Upper lobe of left lung (tissue), 6 donors: Measurements from ENCODE around the gene HNRNPLL. TPM values are rescaled to one million over a fixed set of nuclear protein-coding genes. Genes with fewer than 3 reads are reported as not detected.
"Not testable (repeated sequence)": the region's sequence is repeated elsewhere in the genome, so short reads cannot be mapped to it uniquely, and the experiment has no call there.

Source experiments
- ATAC-seq, 2 donors: fragments of 200-7000 bp; cut with Tn5 transposase; one replicate each; pipeline ENCODE4 v1.9.1; 2022; ENCODE audit warnings: mild to moderate bottlenecking in 2 of 2, moderate library complexity in 2 of 2; ENCODE audit not compliant: low FRiP score in 2 of 2
- DNase-seq, 2 donors: peaks; one replicate each; pipeline ENCODE4 v3.0.0-alpha.2; 2019 to 2020
- H3K27ac ChIP-seq, 4 donors: fragments of 200-600 bp; sonication (generic); one replicate each; pipeline ENCODE4 v1.5.1; 2016 to 2019
- H3K27me3 ChIP-seq, 4 donors: fragments of 200-600 bp; sonication (generic); one replicate each; pipeline ENCODE4 v1.5.1; 2017 to 2019
- H3K36me3 ChIP-seq, 4 donors: fragments of 200-600 bp; sonication (generic); one replicate each; pipeline ENCODE4 v1.5.1; 2016 to 2019
- H3K4me1 ChIP-seq, 4 donors: fragments of 200-600 bp; sonication (generic); one replicate each; pipeline ENCODE4 v1.5.1; 2018 to 2019
- H3K4me3 ChIP-seq, 4 donors: fragments of 200-600 bp; sonication (generic); one replicate each; pipeline ENCODE4 v1.5.1; 2017 to 2019; ENCODE audit warnings: mild to moderate bottlenecking in 2 of 4, moderate library complexity in 1 of 4
- H3K9me3 ChIP-seq, 4 donors: fragments of 200-600 bp; sonication (generic); one replicate each; pipeline ENCODE4 v1.5.1; 2018 to 2019
- EP300 ChIP-seq, 4 donors: sonication (generic); formaldehyde crosslinking; IDR thresholded peaks; one replicate each; pipeline ENCODE4 v1.5.1; 2017; ENCODE audit warnings: antibody characterized with exemption in 4 of 4, control low read depth in 2 of 4
- POLR2A ChIP-seq, 4 donors: fragments of 450-650 bp; IDR thresholded peaks; one replicate each; pipeline ENCODE4 v1.5.1; 2016 to 2017; ENCODE audit warnings: antibody characterized with exemption in 4 of 4, mild to moderate bottlenecking in 2 of 4
- POLR2AphosphoS5 ChIP-seq, 2 donors: sonication (generic); formaldehyde crosslinking; IDR thresholded peaks; one replicate each; pipeline ENCODE4 v1.5.1; 2017; ENCODE audit warnings: antibody characterized with exemption in 2 of 2
- WGBS, 2 donors: methylation state at CpG; one replicate each; pipeline ENCODE4 v1.1.5; 2017 to 2018; 5-methylcytosine and 5-hydroxymethylcytosine counted together
- total RNA-seq, 6 donors: library from RNA; depleted of rRNA in 4 of 6; stranded (reverse); fragments of >200 nt in 4 of 6; gene quantifications; one replicate each; pipeline versions ENCODE4 v1.1.0 to v1.2.1, GENCODE V29; 2016 to 2021
- TF ChIP-seq, protein P1 (sequence below), 6 experiments: fragments of 450-650 bp in 4 of 6; fragments of 200-600 bp in 2 of 6; sonication (generic) in 2 of 6; IDR thresholded peaks; one replicate each; pipeline ENCODE4 v1.5.1; 2016 to 2019; ENCODE audit warnings: antibody characterized with exemption in 6 of 6
- donor health status: DM: no; HTN: no; CAD: no; lungs with moderate emphysema.
- donor health status: DM: no; HTN: yes; CAD: no; lungs with severe emphysema.

HNRNPLL gene
- total RNA-seq, 6 donors from 2014 or later = 41.0 to 71.3 (median 46.2) TPM

DNA sequence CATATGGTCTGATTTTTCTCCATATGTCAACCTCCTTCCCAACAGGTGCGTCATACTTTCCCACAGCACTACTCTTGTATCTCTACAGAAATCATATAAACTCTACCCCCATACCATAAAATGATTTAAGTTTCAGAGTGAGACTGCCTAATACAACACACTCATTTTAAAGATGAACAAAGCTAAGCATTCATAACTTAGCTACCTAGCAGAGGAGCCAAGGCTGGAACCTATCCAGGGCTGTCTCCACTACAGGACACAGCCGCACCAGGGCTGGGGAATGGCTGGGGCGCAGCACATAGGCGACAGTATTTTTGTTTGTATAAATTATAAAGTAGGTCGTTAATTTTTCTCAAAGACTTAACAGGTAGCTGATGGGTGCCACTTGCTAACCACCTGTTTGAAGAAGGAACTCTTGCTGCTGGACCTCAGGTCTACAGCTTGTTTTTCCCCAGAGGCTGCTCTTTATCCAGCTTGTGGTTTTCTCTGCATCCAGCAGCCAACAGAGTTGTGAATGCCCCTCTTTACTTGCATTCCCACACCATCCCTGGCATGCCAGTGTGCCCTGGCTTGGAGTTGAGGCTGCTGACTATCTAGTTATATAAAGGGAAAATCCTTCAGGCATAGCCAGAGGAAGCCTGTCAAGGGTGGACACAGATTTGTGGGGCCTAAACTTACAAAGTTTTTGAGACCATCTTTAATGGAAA, 62.0 kb downstream of the HNRNPLL start:
- DNase-seq = no peak
- no peak for TF ChIP-seq EP300 (IDR thresholded peaks at IDR 0.05)
- TF ChIP-seq, protein P1, sequence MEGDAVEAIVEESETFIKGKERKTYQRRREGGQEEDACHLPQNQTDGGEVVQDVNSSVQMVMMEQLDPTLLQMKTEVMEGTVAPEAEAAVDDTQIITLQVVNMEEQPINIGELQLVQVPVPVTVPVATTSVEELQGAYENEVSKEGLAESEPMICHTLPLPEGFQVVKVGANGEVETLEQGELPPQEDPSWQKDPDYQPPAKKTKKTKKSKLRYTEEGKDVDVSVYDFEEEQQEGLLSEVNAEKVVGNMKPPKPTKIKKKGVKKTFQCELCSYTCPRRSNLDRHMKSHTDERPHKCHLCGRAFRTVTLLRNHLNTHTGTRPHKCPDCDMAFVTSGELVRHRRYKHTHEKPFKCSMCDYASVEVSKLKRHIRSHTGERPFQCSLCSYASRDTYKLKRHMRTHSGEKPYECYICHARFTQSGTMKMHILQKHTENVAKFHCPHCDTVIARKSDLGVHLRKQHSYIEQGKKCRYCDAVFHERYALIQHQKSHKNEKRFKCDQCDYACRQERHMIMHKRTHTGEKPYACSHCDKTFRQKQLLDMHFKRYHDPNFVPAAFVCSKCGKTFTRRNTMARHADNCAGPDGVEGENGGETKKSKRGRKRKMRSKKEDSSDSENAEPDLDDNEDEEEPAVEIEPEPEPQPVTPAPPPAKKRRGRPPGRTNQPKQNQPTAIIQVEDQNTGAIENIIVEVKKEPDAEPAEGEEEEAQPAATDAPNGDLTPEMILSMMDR (IDR thresholded peaks at IDR 0.05) = no peak
- no peak for TF ChIP-seq POLR2AphosphoS5 (IDR thresholded peaks at IDR 0.05)
- TF ChIP-seq POLR2A (IDR thresholded peaks at IDR 0.05) = no peak
- ATAC-seq = no peak
- Histone ChIP-seq H3K27me3 (no peaks in the 10 kb centered on the region), H3K36me3 (no peaks in the 10 kb centered on the region), H3K4me1 (peaks cover 2 to 19% (median 9%) of the 10 kb centered on the region in 4 donors), H3K4me3 (no peak overlapping the region), H3K27ac (no peak overlapping the region), H3K9me3 (no peaks in the 10 kb centered on the region)
- 78 to 90% methylated on average over 5 of the region's 5 CpGs for WGBS, 2 donors

DNA sequence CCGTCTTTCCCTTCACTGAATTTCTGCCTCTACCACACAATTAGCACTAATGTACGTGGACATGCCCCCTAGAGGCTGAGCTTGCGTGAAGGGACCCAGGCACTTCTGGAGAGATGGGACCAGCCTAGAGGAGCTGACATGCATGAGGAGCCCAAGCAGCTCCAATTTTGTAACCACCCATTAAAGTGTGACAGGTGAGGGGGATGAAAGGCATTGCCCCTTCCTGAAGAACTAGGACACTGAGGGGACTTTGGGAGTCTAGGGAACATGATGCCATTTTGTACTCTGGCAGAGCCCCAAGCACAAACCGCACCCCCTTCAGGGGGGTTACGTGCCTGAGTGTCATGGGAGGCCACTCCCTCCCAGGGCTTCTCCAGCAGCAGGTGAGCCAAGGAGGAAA, 63.6 kb downstream of the HNRNPLL start:
- Histone ChIP-seq H3K27me3 (no peaks in the 10 kb centered on the region), H3K4me3 (no peak overlapping the region), H3K9me3 (no peaks in the 10 kb centered on the region), H3K4me1 (peaks cover 5 to 23% (median 9%) of the 10 kb centered on the region in 4 donors), H3K36me3 (no peaks in the 10 kb centered on the region), H3K27ac (no peak overlapping the region)
- DNase-seq (no peak), ATAC-seq (no peak)
- TF ChIP-seq EP300 (IDR thresholded peaks at IDR 0.05) (no peak), POLR2A (IDR thresholded peaks at IDR 0.05) (no peak), POLR2AphosphoS5 (IDR thresholded peaks at IDR 0.05) (no peak)
- TF ChIP-seq, protein P1 (IDR thresholded peaks at IDR 0.05) = no peak
- WGBS, 2 donors = 85 to 86% methylated on average over 5 of the region's 5 CpGs

DNA sequence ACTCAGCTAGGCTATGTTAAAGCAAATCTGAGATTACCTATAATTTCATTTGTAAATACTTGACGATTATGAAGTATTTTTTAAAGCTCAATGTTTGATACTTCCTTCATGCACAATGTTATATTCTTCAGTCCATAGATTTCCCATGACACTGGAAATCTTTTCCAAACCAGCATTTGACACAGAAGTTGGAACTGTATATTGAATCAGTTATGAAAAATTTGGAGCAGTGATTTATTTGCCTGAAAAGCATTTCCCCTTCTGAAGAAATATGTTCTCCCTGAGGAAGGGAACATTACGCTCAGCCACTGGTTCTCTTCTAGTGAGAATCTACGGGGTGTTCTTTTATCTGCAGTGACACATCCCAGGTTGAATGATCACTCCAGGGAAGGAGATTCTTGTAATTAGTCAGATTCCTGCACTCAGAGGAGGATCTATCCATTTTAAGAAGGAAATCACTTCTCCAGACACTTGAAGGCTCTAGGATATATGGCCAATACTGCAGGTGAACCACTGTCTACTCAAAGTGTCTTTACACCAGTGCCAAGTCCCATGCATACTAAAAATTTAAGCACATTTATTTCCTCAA, 64.7 kb downstream of the HNRNPLL start:
- TF ChIP-seq, protein P1 (IDR thresholded peaks at IDR 0.05) = no peak
- TF ChIP-seq POLR2AphosphoS5 (IDR thresholded peaks at IDR 0.05) = no peak
- TF ChIP-seq POLR2A (IDR thresholded peaks at IDR 0.05) = no peak
- no peak for ATAC-seq
- H3K27me3 ChIP-seq = no peaks in the 10 kb centered on the region
- H3K36me3 ChIP-seq = no peaks in the 10 kb centered on the region
- H3K4me3 ChIP-seq = no peak overlapping the region
- H3K9me3 ChIP-seq = no peaks in the 10 kb centered on the region
- WGBS, 2 donors = 79 to 85% methylated on average over 3 of the region's 3 CpGs
- no peak for DNase-seq
- peaks cover 5 to 23% (median 9%) of the 10 kb centered on the region in 4 donors for H3K4me1 ChIP-seq
- no peak overlapping the region for H3K27ac ChIP-seq

DNA sequence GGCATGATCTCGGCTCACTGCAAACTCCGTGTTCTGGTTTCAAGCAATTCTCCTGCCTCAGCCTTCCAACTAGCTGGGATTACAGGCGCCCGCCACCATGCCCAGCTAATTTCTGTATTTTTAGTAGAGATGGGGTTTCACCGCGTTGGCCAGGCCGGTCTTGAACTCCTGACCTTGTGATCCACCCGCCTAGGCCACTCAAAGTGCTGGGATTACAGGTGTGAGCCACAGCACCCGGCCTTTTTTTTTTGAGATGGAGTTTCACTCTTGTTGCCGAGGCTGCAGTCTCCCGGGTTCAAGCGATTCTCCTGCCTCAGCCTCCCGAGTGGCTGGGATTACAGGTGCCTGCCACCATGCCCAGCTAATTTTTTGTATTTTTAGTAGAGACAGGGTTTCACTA, 65.4 kb downstream of the HNRNPLL start:
- not testable (repeated sequence) for DNase-seq, H3K9me3 ChIP-seq, ATAC-seq, H3K4me3 ChIP-seq, H3K27ac ChIP-seq, H3K27me3 ChIP-seq, H3K36me3 ChIP-seq
- peaks cover 5 to 15% (median 6%) of the 10 kb centered on the region in 4 donors for H3K4me1 ChIP-seq
- 91 to 93% methylated on average over 13 of the region's 13 CpGs for WGBS, 2 donors

DNA sequence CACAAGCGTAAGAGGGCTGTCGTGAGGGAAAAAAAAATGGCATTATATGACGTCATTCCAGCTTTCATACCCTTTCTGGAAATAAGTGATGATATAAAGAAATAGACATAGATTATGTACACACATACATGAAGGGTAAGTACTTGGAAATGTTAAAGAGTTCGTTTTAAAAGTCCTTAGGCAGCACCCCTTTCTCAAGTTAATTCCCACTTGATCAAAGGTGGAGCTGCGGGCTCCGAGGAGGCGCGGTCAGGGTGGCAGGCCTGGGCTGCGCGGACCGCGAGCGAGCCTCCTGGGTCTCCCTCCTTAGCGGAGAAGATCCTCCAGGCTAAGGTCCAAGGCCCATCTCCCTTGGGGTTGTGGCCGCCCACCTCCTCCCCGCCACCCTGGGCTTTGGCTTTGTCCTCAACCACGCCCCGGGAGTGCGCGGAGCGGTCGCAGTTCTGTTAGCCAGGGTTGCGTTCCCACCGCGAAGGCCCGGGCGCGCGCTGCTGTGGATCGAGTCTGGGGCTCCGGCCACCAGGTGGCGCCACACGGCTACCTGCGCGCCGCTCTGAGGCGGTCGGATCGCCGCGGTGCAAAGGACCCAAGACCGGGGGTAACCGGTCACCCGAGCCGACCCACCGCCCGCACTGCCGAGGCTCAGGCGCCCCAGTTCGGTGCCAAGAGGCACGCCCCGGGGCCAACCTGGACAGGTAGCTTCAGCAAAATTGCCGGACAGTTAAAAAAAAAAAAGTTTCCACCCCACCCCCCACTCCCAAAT, 66.8 kb downstream of the HNRNPLL start:
- Histone ChIP-seq H3K9me3 (no peaks in the 10 kb centered on the region), H3K36me3 (no peaks in the 10 kb centered on the region), H3K27me3 (no peaks in the 10 kb centered on the region), H3K4me3 (peak overlapping the region; percentile 34 to 56 (median 47)), H3K4me1 (peaks cover 5 to 12% (median 5%) of the 10 kb centered on the region in 4 donors), H3K27ac (no peak overlapping the region)
- DNase-seq (peak; percentile 87 to 98), ATAC-seq (peak; percentile 95)
- no peak for TF ChIP-seq EP300 (IDR thresholded peaks at IDR 0.05)
- TF ChIP-seq POLR2A (IDR thresholded peaks at IDR 0.05) = no peak
- peak in 1 of 2 donors; percentile 21 for TF ChIP-seq POLR2AphosphoS5 (IDR thresholded peaks at IDR 0.05)
- TF ChIP-seq, protein P1 (IDR thresholded peaks at IDR 0.05) = peak; percentile 82 to 96 (median 93)
- WGBS, 2 donors = 5 to 7% methylated on average over 13 to 35 of the region's 53 CpGs
